ENCODE measurements around the gene ACTL6A. TPM values are rescaled to one million over a fixed set of nuclear protein-coding genes. Genes with fewer than 3 reads are reported as not detected.

Gene ACTL6A
- total and polyA plus RNA-seq, 2 of the 4 experiments (the other 2 are of a cell fraction): 48.3 to 70.1 TPM

- no peak overlapping the region for H2BK15ac ChIP-seq (ENCODE audit: low read depth, low read length)
- BruUV-seq (replicated peaks): no TSS peak
- H2AFZ ChIP-seq (replicated peaks; ENCODE audit: low read length, poor library complexity): no peak overlapping the region
- in situ Hi-C loops (cut with MboI; ENCODE audit: low sequenced_read_pairs): no loop called here
- H3K9me3 ChIP-seq (ENCODE audit: control insufficient read depth, insufficient read depth, low read length): no peaks in the 10 kb centered on the region
- H3K4me2 ChIP-seq (ENCODE audit: low read depth, low read length): peak overlapping the region; percentile 70
- H2AK9ac ChIP-seq (replicated peaks; ENCODE audit: low read depth, low read length, poor library complexity): no peak overlapping the region
- H2BK5ac ChIP-seq (ENCODE audit: low read depth, low read length, poor library complexity, severe bottlenecking): no peak overlapping the region
- H3K27ac ChIP-seq (ENCODE audit: insufficient read depth, low read length): no peak overlapping the region
- ATAC-seq (ENCODE audit: low read depth) (no peak), DNase-seq (no peak)
- TF ChIP-seq CEBPB (IDR thresholded peaks at IDR 0.05; ENCODE audit: low read depth, low read length) (no peak), USF2 (IDR thresholded peaks at IDR 0.05; ENCODE audit: low read depth, low read length) (no peak), CTCF (conservative IDR thresholded peaks at IDR 0.05; ENCODE audit: low read depth, low read length) (no peak), MAZ (IDR thresholded peaks at IDR 0.05; ENCODE audit: borderline replicate concordance, low read depth, low read length) (no peak), POLR2A (IDR thresholded peaks at IDR 0.05; ENCODE audit: low read depth, low read length) (no peak), SMC3 (IDR thresholded peaks at IDR 0.05; ENCODE audit: low read depth, low read length) (no peak), NFE2L2 (IDR thresholded peaks at IDR 0.05; ENCODE audit: low read depth, low read length) (no peak), RAD21 (IDR thresholded peaks at IDR 0.05; ENCODE audit: low read length) (no peak), BHLHE40 (IDR thresholded peaks at IDR 0.05; ENCODE audit: low read depth, low read length) (no peak)
- TF ChIP-seq, protein P1, sequence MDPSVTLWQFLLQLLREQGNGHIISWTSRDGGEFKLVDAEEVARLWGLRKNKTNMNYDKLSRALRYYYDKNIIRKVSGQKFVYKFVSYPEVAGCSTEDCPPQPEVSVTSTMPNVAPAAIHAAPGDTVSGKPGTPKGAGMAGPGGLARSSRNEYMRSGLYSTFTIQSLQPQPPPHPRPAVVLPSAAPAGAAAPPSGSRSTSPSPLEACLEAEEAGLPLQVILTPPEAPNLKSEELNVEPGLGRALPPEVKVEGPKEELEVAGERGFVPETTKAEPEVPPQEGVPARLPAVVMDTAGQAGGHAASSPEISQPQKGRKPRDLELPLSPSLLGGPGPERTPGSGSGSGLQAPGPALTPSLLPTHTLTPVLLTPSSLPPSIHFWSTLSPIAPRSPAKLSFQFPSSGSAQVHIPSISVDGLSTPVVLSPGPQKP (IDR thresholded peaks at IDR 0.05; ENCODE audit: borderline replicate concordance, low read depth, low read length): no peak
- H2BK120ac ChIP-seq (ENCODE audit: low read depth, low read length): no peak overlapping the region
- H4K91ac ChIP-seq (ENCODE audit: insufficient read depth, low read depth, low read length): no peak overlapping the region
- H3K18ac ChIP-seq (ENCODE audit: low read depth, low read length): no peak overlapping the region
- H3K14ac ChIP-seq (replicated peaks; ENCODE audit: low read depth, low read length): no peak overlapping the region
- ChIA-PET CTCF (no interaction called here), POLR2A (ENCODE audit: unreplicated experiment) (no interaction called here)
- no peaks in the 10 kb centered on the region for H3K27me3 ChIP-seq (ENCODE audit: control insufficient read depth, insufficient read depth, low read length)
- no peak overlapping the region for H3K56ac ChIP-seq (ENCODE audit: extremely low read depth, insufficient read depth, low read length)
- H3K79me1 ChIP-seq (ENCODE audit: low read depth in 1 of 2, low read length in 2 of 2): peaks cover 11 to 12% of the 10 kb centered on the region in 2 experiments
- no peak overlapping the region for H3K23ac ChIP-seq (ENCODE audit: low read depth, low read length)
- H3K9ac ChIP-seq (ENCODE audit: low read depth, low read length): no peak overlapping the region
- no peak overlapping the region; the same call in 1 of the 2 replicates for H3K4me3 ChIP-seq (ENCODE audit: insufficient read depth, low read depth, low read length)
- no peak overlapping the region; the same call in 1 of the 2 replicates for H2AK5ac ChIP-seq (ENCODE audit: low read depth, low read length)
- H4K5ac ChIP-seq (ENCODE audit: low read depth, low read length): no peak overlapping the region
- H4K8ac ChIP-seq (ENCODE audit: low read depth in 2 of 2, low read length in 2 of 2): no peak overlapping the region
- no peaks in the 10 kb centered on the region for H3K9me1 ChIP-seq (ENCODE audit: insufficient read depth, low read length)
- no peak overlapping the region for H2BK20ac ChIP-seq (ENCODE audit: low read depth, low read length)
- no CpG with 5 or more reads among the region's 4 CpGs for WGBS, 2 experiments (ENCODE audit: extremely low coverage in 2 of 2, insufficient read length in 1 of 2)
- H3K4ac ChIP-seq (ENCODE audit: low read depth, low read length): no peak overlapping the region
- H3K36me3 ChIP-seq (ENCODE audit: control insufficient read depth, insufficient read depth, low read length): peaks cover 18% of the 10 kb centered on the region
- H3K4me1 ChIP-seq (ENCODE audit: control insufficient read depth, insufficient read depth, low read length): no peaks in the 10 kb centered on the region; the same call in 1 of the 2 replicates
- H4K20me1 ChIP-seq (ENCODE audit: insufficient read depth, low read length): no peaks in the 10 kb centered on the region
- intact Hi-C loops (cut with micrococcal nuclease): no loop called here
- dilution Hi-C loops (cut with HindIII; ENCODE audit: low sequenced_read_pairs, unreplicated experiment): no loop called here
These were observed 40.6 kb downstream of the ACTL6A start for GRCh38 chr3:179603321-179603720.

Data from IMR-90 (cell line).